Suprapubic skin (tissue), 4 donors: ENCODE measurements around the gene DNHD1.

Source experiments
- CTCF ChIP-seq, 2 donors: fragments of 200-600 bp in 1 of 2; fragments of 450-650 bp in 1 of 2; sonication (generic) in 1 of 2; IDR thresholded peaks; one replicate each; pipeline ENCODE4 v1.5.1; 2016 to 2019; ENCODE audit warnings: antibody characterized with exemption in 2 of 2, mild to moderate bottlenecking in 1 of 2, moderate library complexity in 1 of 2
- POLR2A ChIP-seq, 2 donors: fragments of 450-650 bp; IDR thresholded peaks; one replicate each; pipeline ENCODE4 v1.6.1; 2017; ENCODE audit warnings: antibody characterized with exemption in 2 of 2, mild to moderate bottlenecking in 2 of 2, moderate library complexity in 2 of 2
- POLR2AphosphoS5 ChIP-seq, 3 donors: sonication (generic); formaldehyde crosslinking; IDR thresholded peaks; one replicate each; pipeline ENCODE4 v1.6.1; 2017; ENCODE audit warnings: antibody characterized with exemption in 3 of 3

DNA sequence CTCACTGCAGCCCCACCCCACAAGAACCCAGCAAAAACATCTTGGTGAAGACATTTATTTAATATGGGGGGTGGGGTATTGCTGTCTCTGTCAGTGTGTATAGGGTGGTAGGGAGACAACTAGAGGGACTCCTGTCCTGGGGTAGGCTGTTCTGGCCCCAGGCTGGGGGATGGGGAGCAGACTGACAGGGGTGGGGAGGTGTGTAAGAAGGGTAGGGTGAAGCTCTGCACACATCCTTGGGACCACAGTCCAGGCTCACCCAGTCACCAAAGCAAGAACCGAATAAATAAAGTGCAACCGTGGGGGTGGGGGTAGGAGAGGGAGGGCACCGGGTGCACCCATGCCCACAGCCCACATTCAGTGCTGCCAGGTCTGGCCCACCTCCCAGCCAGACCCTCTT lies 48.5 kb upstream of the DNHD1 start:
- TF ChIP-seq CTCF (IDR thresholded peaks at IDR 0.05) (no peak), POLR2AphosphoS5 (IDR thresholded peaks at IDR 0.05) (no peak), POLR2A (IDR thresholded peaks at IDR 0.05) (no peak)
